K562 (cell line): ENCODE results near the gene GPSM3. TPM values are rescaled to one million over a fixed set of nuclear protein-coding genes. Genes with fewer than 3 reads are reported as not detected.

Experiments used
- BMI1 ChIP-seq: fragments of 150-350 bp; IDR thresholded peaks from 2 replicates; pipeline ENCODE4 v1.6.1; 2014; ENCODE audit warnings: low read length
- CREM ChIP-seq: IDR thresholded peaks from 2 replicates; pipeline ENCODE4 v1.6.1; 2014; ENCODE audit warnings: antibody characterized with exemption, low read depth
- ELK3 ChIP-seq: fragments of 450-650 bp; formaldehyde crosslinking; IDR thresholded peaks from 2 replicates; pipeline ENCODE4 v1.4.0; 2020; ENCODE audit warnings: mild to moderate bottlenecking
- GTF3C2 ChIP-seq: IDR thresholded peaks from 3 replicates; pipeline ENCODE4 v1.6.1; 2011; ENCODE audit warnings: borderline replicate concordance, mild to moderate bottlenecking, moderate library complexity; ENCODE audit not compliant: insufficient read length; ENCODE audit errors: extremely low read depth
- MCM7 ChIP-seq, 2 experiments: fragments of 450-650 bp; IDR thresholded peaks; 2 replicates each; pipeline ENCODE4 v1.6.1; 2016 to 2018
- MNT ChIP-seq, 2 experiments: fragments of 450-650 bp; conservative IDR thresholded peaks; 2 replicates each; pipeline ENCODE4 v1.6.1; 2017; ENCODE audit warnings: mild to moderate bottlenecking in 2 of 2, moderate library complexity in 2 of 2
- NR2C2 ChIP-seq, 2 experiments: fragments of 200-800 bp in 1 of 2; sonication (Bioruptor generic) in 1 of 2; sonication (generic) in 1 of 2; formaldehyde crosslinking in 1 of 2; IDR thresholded peaks; 2 replicates each; pipeline versions ENCODE4 v1.6.1 to v1.8.0; 2016 to 2022; ENCODE audit warnings: mild to moderate bottlenecking in 1 of 2, missing compliant biosample characterization in 1 of 2, missing genetic modification characterization in 1 of 2, missing genetic modification reagents in 1 of 2
- RAD21 ChIP-seq, 2 experiments: fragments of 250-450 bp in 1 of 2; fragments of 450-650 bp in 1 of 2; sonication (Bioruptor Pico) in 1 of 2; formaldehyde crosslinking in 1 of 2; IDR thresholded peaks in 1 of 2; conservative IDR thresholded peaks in 1 of 2; 2 replicates each; pipeline versions ENCODE4 v1.4.0 to v1.8.0; 2020 to 2022; ENCODE audit warnings: mild to moderate bottlenecking in 2 of 2, moderate library complexity in 1 of 2
- REST ChIP-seq, 2 experiments: fragments of 450-650 bp; formaldehyde crosslinking in 1 of 2; IDR thresholded peaks; 2 replicates each; pipeline versions ENCODE4 v1.4.0 to v1.6.1; 2014 to 2020; ENCODE audit warnings: mild to moderate bottlenecking in 2 of 2, borderline replicate concordance in 1 of 2, low read depth in 1 of 2
- SREBF1 ChIP-seq: fragments of 150-350 bp; IDR thresholded peaks from 2 replicates; pipeline ENCODE4 v1.6.1; 2014; ENCODE audit warnings: antibody characterized with exemption, low read depth, low read length, borderline replicate concordance
- ZNF175 ChIP-seq: fragments of 200-800 bp; sonication (Bioruptor generic); IDR thresholded peaks from 2 replicates; pipeline ENCODE4 v1.6.1; 2016; ENCODE audit warnings: low read depth, mild to moderate bottlenecking, missing genetic modification characterization, missing compliant biosample characterization
- polyA plus RNA-seq, 8 experiments: library from polyadenylated mRNA; depleted of rRNA in 4 of 8; stranded (reverse) in 5 of 8; unstranded in 3 of 8; fragments of >200 nt; fragmentation: Nextera tagmentation in 2 of 8; fragmentation: Illumina TruSeq in 1 of 8; extraction: Ambion mirVana in 2 of 8; extraction: Trizol in 1 of 8; gene quantifications; 2 replicates each; pipeline versions ENCODE4 v1.2.1 to v1.2.3, GENCODE V29; 2011 to 2014; ENCODE audit warnings: inconsistent platforms in 1 of 8, missing spikeins in 1 of 8
- total RNA-seq, 7 experiments: library from RNA; depleted of rRNA in 6 of 7; stranded (reverse); fragments of >200 nt in 6 of 7; fragmentation: Illumina TruSeq in 2 of 7; extraction: Trizol in 2 of 7; gene quantifications; 2 replicates each; pipeline versions ENCODE4 v1.2.1 to v1.2.3, GENCODE V29; 2011 to 2021; ENCODE audit warnings: low replicate concordance in 1 of 7

Gene GPSM3
- total and polyA plus RNA-seq, 9 of the 15 experiments (the other 6 are each of a cell fraction or from before 2014, with no cell fraction given): 5.3 to 42.6 (median 24.4) TPM

GRCh38 chr6:32176476-32177182 is 15.8 kb downstream of the GPSM3 start (continued):
- no peak for TF ChIP-seq NR2C2 (CRISPR knock-in tag; IDR thresholded peaks at IDR 0.05)
- no peak for TF ChIP-seq NR2C2 (tag; IDR thresholded peaks at IDR 0.05)
- TF ChIP-seq ELK3 (CRISPR knock-in tag): no peak
- no peak for TF ChIP-seq GTF3C2
- TF ChIP-seq SREBF1: no peak
- no peak for TF ChIP-seq REST (IDR thresholded peaks at IDR 0.05; ENCODE audit: borderline replicate concordance)
- no peak for TF ChIP-seq REST (CRISPR knock-in tag; IDR thresholded peaks at IDR 0.05; ENCODE audit: low read depth)
- peak in 1 of 2 experiments; percentile 26; a peak in 1 of 4 replicates for TF ChIP-seq RAD21 (CRISPR knock-in tag; conservative IDR thresholded peaks at IDR 0.05 in 1 of 2, IDR thresholded peaks at IDR 0.05 in 1 of 2)
- TF ChIP-seq BMI1: no peak
- TF ChIP-seq CREM: no peak
- 0 out of 4 replicates have a peak, but pooled peaks of 1 of the 2 experiments have one; percentile 43 for TF ChIP-seq MNT (conservative IDR thresholded peaks at IDR 0.05)
- TF ChIP-seq ZNF175 (CRISPR knock-in tag): no peak; the same call in 1 of the 2 replicates
- 0 out of 4 replicates have a peak, but pooled peaks of 1 of the 2 experiments have one; percentile 88 for TF ChIP-seq MCM7 (IDR thresholded peaks at IDR 0.05)
